Esophagus squamous epithelium (tissue), 5 donors: ENCODE data around the gene RHBDD3. TPM values are rescaled to one million over a fixed set of nuclear protein-coding genes. Genes with fewer than 3 reads are reported as not detected.

Experiments used
- DNase-seq: peaks from one replicate; lab custom pipeline; 2025; lab: John Stamatoyannopoulos, UW
- H3K27ac ChIP-seq, 4 donors: fragments of 200-600 bp; sonication (generic); one replicate each; pipeline ENCODE4 v1.5.1; 2016 to 2019; ENCODE audit warnings: mild to moderate bottlenecking in 1 of 4
- H3K27me3 ChIP-seq, 4 donors: fragments of 200-600 bp; sonication (generic); 1 replicate in 3 of 4; 2 replicates in 1 of 4; pipeline versions ENCODE4 v1.5.1 to v1.6.0; 2017 to 2021; ENCODE audit warnings: antibody characterized with exemption in 1 of 4
- H3K36me3 ChIP-seq, 3 donors: fragments of 200-600 bp; sonication (generic); one replicate each; pipeline ENCODE4 v1.5.1; 2016 to 2019
- H3K4me1 ChIP-seq, 3 donors: fragments of 200-600 bp; sonication (generic); one replicate each; pipeline ENCODE4 v1.5.1; 2017 to 2019
- H3K4me3 ChIP-seq, 4 donors: fragments of 200-600 bp; sonication (generic); 1 replicate in 3 of 4; 2 replicates in 1 of 4; pipeline ENCODE4 v1.5.1; 2016 to 2019; ENCODE audit warnings: mild to moderate bottlenecking in 2 of 4, moderate library complexity in 1 of 4
- H3K9me3 ChIP-seq, 3 donors: fragments of 200-600 bp; sonication (generic); one replicate each; pipeline ENCODE4 v1.5.1; 2016 to 2019
- POLR2A ChIP-seq, 4 donors: fragments of 450-650 bp; IDR thresholded peaks; one replicate each; pipeline ENCODE4 v1.6.1; 2017; ENCODE audit warnings: antibody characterized with exemption in 4 of 4, mild to moderate bottlenecking in 4 of 4, moderate library complexity in 3 of 4
- WGBS, 2 donors: methylation state at CpG; one replicate each; pipeline ENCODE4 v1.1.5; 2018; 5-methylcytosine and 5-hydroxymethylcytosine counted together
- intact Hi-C: fragments of 100-400 bp; cut with DNase I; formaldehyde crosslinking; loops from one replicate; pipeline ENCODE4 v1.15.0; 2022
- total RNA-seq, 4 donors: library from RNA; depleted of rRNA; stranded (reverse); fragments of >200 nt; gene quantifications; one replicate each; pipeline ENCODE4 v1.1.0, GENCODE V29; 2016
- TF ChIP-seq, protein P1 (sequence below), 6 experiments: fragments of 450-650 bp in 4 of 6; fragments of 200-600 bp in 2 of 6; sonication (generic) in 2 of 6; IDR thresholded peaks; one replicate each; pipeline ENCODE4 v1.5.1; 2016 to 2019; ENCODE audit warnings: antibody characterized with exemption in 6 of 6, mild to moderate bottlenecking in 4 of 6, moderate library complexity in 4 of 6
- donor health status: DM: yes; HTN: yes; CAD: no.

Gene RHBDD3
- total RNA-seq, 4 donors from 2014 or later, result 14.3 to 28.2 (median 20.1) TPM

DNA sequence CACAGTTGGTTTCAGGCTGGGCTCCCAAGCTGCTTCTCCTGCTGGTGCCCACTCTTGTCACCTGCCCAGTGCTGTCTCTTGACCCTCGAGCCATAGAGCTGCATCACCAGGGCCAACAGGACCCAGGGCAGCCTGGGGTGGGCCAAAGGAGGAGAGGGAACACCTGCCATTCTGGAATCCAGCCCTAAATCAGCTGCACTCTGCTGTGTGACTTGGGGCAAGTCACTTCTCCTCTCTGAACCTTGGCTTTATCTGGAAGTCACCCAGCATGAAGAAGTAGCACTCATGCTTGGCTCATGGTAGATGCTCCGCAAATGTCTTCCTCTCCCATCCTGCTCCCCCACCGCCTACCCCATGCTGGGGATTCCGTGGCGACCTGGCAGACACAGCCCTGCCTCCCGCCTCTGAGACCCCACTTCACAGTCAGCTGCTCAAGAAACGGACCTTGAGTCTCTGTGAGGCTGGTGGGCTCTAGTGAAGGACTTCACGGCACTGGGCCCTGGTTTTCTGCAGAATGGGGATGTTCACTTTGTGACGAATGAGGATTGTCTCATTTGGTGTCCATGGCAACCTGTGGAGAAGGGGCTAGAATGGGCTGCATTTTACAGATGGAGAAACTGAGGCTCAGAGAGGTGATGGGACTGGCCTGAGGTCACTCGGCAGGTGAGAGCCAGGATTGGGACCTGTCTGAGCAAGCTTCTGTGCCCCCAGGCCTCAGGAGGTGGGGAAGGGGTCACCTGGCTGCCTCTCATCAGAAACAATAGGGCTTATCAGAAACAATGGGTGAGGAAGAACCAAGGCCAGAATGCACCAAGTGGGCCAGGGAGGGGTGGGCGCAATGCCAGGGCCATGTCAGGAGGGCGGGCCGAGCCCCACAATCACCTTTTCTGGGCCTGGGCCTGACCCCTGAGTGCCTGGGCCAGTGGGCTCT is 49.7 kb downstream of the RHBDD3 start:
- TF ChIP-seq POLR2A (IDR thresholded peaks at IDR 0.05), result no peak
- TF ChIP-seq, protein P1, sequence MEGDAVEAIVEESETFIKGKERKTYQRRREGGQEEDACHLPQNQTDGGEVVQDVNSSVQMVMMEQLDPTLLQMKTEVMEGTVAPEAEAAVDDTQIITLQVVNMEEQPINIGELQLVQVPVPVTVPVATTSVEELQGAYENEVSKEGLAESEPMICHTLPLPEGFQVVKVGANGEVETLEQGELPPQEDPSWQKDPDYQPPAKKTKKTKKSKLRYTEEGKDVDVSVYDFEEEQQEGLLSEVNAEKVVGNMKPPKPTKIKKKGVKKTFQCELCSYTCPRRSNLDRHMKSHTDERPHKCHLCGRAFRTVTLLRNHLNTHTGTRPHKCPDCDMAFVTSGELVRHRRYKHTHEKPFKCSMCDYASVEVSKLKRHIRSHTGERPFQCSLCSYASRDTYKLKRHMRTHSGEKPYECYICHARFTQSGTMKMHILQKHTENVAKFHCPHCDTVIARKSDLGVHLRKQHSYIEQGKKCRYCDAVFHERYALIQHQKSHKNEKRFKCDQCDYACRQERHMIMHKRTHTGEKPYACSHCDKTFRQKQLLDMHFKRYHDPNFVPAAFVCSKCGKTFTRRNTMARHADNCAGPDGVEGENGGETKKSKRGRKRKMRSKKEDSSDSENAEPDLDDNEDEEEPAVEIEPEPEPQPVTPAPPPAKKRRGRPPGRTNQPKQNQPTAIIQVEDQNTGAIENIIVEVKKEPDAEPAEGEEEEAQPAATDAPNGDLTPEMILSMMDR (IDR thresholded peaks at IDR 0.05), result no peak
- Histone ChIP-seq H3K9me3 (no peaks in the 10 kb centered on the region), H3K36me3 (no peaks in the 10 kb centered on the region), H3K4me1 (peaks cover 0 to 8% (median 0%) of the 10 kb centered on the region in 3 donors), H3K27me3 (no peaks in the 10 kb centered on the region), H3K27ac (no peak overlapping the region), H3K4me3 (no peak overlapping the region)
- no peak for DNase-seq
- intact Hi-C loops, result no loop called here
- 58 to 68% methylated on average over 2 to 8 of the region's 13 CpGs for WGBS, 2 donors

DNA sequence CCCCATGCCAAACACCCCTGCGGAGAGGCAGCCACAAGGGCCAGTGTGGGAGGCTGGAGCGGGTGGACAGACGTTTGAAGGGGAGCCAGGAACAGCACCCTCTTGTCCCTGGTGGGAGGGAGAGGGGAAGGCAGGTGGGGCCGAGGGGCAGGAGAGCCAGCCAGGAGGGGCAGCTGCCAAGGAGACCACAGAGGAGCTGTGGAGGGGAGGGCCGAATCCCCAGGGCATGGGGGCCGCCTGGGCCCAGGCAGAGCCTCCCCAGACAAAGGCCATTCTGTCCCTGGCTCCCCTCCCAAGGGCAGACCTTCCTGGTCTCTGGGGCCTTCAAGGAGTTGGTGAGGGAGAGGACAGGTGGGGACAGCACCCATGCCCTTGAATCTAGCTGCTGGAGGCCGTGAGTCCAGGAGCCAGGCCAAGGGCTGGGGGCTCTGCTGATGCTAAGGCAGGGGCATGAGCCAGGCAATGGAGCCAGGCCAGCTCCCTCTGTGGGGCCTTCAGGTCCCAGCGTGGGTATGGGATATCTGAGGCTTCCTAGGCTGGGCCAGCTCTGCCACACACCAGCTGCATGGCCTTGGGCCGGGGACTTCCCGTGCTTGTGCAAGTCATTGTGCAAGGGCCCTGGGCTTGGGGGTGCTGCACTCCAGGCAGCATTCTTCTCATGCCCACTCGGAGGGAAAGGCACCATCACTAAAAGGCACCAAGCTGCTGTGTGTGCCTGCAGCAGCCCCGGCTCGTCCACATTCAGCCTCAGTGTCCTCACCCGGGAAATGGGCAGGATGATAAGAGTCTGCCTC is 50.7 kb downstream of the RHBDD3 start:
- WGBS, 2 donors, result 66 to 92% methylated on average over 3 to 6 of the region's 14 CpGs
- no peak for TF ChIP-seq POLR2A (IDR thresholded peaks at IDR 0.05)
- TF ChIP-seq, protein P1 (IDR thresholded peaks at IDR 0.05), result no peak
- intact Hi-C loops, result no loop called here
- Histone ChIP-seq H3K4me1 (peaks cover 0 to 8% (median 0%) of the 10 kb centered on the region in 3 donors), H3K4me3 (no peak overlapping the region), H3K9me3 (no peaks in the 10 kb centered on the region), H3K27ac (no peak overlapping the region), H3K27me3 (no peaks in the 10 kb centered on the region), H3K36me3 (no peaks in the 10 kb centered on the region)
- no peak for DNase-seq

DNA sequence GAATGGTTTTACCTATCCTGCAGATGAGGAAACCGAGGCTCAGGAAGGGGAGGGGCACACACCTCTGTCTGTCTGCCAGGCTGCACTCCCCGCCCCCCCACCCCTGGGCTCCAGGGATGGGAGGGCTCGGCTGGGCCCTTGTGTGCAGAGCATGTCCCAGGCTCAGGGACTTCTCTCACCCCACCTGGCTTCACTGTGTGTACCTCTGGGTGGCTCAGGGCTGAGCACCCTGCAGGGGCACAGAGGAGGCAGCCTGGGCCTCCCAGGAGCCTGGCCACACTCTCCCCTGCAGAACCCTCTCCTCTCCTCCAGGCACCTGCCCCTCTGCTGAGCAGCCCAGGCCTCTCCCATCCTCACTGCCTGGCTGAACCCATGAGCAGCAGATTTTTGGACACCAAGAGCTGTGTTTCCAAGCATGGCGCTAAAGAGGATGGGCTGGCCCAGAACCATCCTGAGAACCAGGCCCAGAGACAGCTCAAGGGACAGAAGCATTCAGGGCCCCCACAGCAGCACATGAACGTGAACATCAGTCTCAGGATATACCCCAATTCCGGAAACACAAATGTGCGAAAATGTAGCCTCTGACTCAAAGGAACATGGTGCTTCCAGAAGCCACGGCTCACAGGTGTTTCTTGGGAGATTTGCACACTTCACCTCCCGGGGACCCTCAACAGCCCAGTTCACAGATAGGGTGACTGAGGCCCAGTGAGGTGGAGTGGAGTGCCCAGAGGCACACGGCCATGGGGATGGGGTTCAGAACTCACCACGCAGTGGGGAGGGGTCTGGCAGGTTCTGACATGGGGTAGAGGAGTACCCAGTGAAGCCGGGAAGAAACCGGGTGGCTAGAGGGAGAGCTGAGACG is 51.5 kb downstream of the RHBDD3 start:
- no peaks in the 10 kb centered on the region for H3K27me3 ChIP-seq
- TF ChIP-seq, protein P1 (IDR thresholded peaks at IDR 0.05), result no peak
- no peak for TF ChIP-seq POLR2A (IDR thresholded peaks at IDR 0.05)
- intact Hi-C loops, result no loop called here
- H3K27ac ChIP-seq, result no peak overlapping the region
- DNase-seq, result no peak
- H3K36me3 ChIP-seq, result no peaks in the 10 kb centered on the region
- no peak overlapping the region for H3K4me3 ChIP-seq
- peaks cover 0 to 8% (median 0%) of the 10 kb centered on the region in 3 donors for H3K4me1 ChIP-seq
- no peaks in the 10 kb centered on the region for H3K9me3 ChIP-seq
- 80% methylated on average over 7 to 13 of the region's 14 CpGs for WGBS, 2 donors

DNA sequence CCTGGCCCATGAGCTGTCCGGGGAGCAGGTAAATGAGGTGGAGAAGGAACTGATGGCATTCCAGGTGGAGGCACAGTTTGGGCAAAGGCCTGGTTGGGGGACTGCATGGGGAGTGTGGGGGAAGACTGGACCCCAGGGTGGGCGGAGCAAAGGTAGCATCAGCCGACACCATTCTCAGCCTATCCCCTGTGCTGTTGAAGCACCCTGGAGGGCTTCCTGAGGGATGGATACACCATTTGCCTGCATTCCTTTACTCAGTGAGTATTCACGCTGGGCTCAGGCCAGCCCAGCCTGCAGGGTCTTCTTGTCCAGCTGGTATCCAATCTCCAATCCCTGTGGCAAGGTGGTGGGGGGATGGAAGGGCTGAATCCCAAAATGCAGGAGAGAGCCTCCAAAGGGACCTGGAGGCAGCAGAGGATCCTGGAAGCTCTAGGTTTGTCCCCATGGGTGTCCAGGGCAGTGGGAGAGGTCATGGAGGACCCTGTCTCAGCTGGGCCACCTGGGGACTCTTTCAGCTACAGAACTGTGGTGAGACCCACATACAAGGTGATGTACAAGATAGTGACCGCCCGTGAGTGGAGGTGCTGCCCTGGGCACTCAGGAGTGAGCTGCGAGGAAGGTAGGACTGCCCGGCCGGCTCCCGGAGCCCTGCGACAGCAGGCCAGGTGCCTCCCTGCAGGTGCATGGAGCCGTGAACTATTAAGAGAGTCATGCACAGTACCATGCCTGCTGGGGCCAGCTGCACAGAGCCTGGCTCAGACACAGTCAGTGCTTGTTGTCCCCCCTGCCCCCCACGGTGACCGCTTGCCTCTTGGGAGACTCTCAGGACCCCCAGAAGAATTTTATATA is 52.5 kb downstream of the RHBDD3 start:
- no peaks in the 10 kb centered on the region for H3K9me3 ChIP-seq
- intact Hi-C loops, result no loop called here

More for the DNA sequence above, 52.5 kb downstream of the RHBDD3 start:
- Histone ChIP-seq H3K4me3 (no peak overlapping the region), H3K36me3 (no peaks in the 10 kb centered on the region), H3K27ac (no peak overlapping the region), H3K27me3 (no peaks in the 10 kb centered on the region), H3K4me1 (peaks cover 0 to 8% (median 0%) of the 10 kb centered on the region in 3 donors)
- 91 to 94% methylated on average over 5 to 13 of the region's 14 CpGs for WGBS, 2 donors
- no peak for TF ChIP-seq POLR2A (IDR thresholded peaks at IDR 0.05)
- TF ChIP-seq, protein P1 (IDR thresholded peaks at IDR 0.05), result no peak
- no peak for DNase-seq
